ENCODE measurements around the gene PARD3B. TPM values are rescaled to one million over a fixed set of nuclear protein-coding genes. Genes with fewer than 3 reads are reported as not detected.

Gene PARD3B
- total and polyA plus RNA-seq, 2 of the 8 experiments (the other 6 are each of a cell fraction or from before 2014, with no cell fraction given), result 1.2 to 5.7 TPM

GRCh38 chr2:204550751-204551511 lies 5.7 kb downstream of the PARD3B start:
- H3K4me3 ChIP-seq (ENCODE audit: extremely low read depth in 1 of 4, insufficient read depth in 2 of 4, low read depth in 3 of 4, low read length in 4 of 4), result no peak overlapping the region
- no peak overlapping the region for H3K56ac ChIP-seq (replicated peaks; ENCODE audit: insufficient read length, low read depth, low read length)
- H3K36me3 ChIP-seq (ENCODE audit: control insufficient read depth in 2 of 4, insufficient read depth in 4 of 4, low read length in 3 of 4), result no peaks in the 10 kb centered on the region
- H2BK12ac ChIP-seq (ENCODE audit: low read depth, low read length), result peak overlapping the region; percentile 41; the same call in 1 of the 2 replicates
- no peak overlapping the region for H4K91ac ChIP-seq (replicated peaks; ENCODE audit: insufficient read length, low read length)
- H4K20me1 ChIP-seq (replicated peaks in 1 of 2; ENCODE audit: control insufficient read depth in 1 of 2, insufficient read depth in 2 of 2, low read length in 2 of 2), result peaks cover 0 to 2% of the 10 kb centered on the region in 2 experiments
- no peak for DNase-seq (ENCODE audit: low read depth in 1 of 2, low spot score in 2 of 2)
- no peaks in the 10 kb centered on the region for H3K79me1 ChIP-seq (ENCODE audit: low read depth, low read length)
- no peak overlapping the region for H3K27ac ChIP-seq (ENCODE audit: low read depth, low read length)
- no peaks in the 10 kb centered on the region for H3K9me3 ChIP-seq (ENCODE audit: insufficient read depth in 2 of 2, low read depth in 1 of 2, low read length in 1 of 2)
- CTCF ChIA-PET (ENCODE audit: partially characterized antibody), result interaction anchor here (0.9 to 1.4 kb wide), 2 partner anchors 14 to 121 kb away, joined by 3 read pairs; no protein-coding TSS in a partner anchor
- H2BK120ac ChIP-seq (replicated peaks; ENCODE audit: low read depth, low read length), result no peak overlapping the region
- WGBS, 2 experiments (ENCODE audit: extremely low coverage in 1 of 2, insufficient coverage in 1 of 2, insufficient read length in 1 of 2, insufficient replicate concordance in 2 of 2, low coverage in 1 of 2, low lambda C conversion rate in 2 of 2, missing lambda C conversion rate in 1 of 2), result 69% methylated on average over 3 of the region's 3 CpGs; no CpG with 5 or more reads in 1 of the 2 experiments
- H3K14ac ChIP-seq (ENCODE audit: insufficient read length), result no peak overlapping the region
- peaks cover 0 to 5% (median 4%) of the 10 kb centered on the region in 4 experiments; a peak in 5 of 7 replicates for H3K4me1 ChIP-seq (replicated peaks in 1 of 4; ENCODE audit: control insufficient read depth in 3 of 4, insufficient read depth in 4 of 4, low read length in 3 of 4)
- H3K27me3 ChIP-seq (replicated peaks in 1 of 4; ENCODE audit: control insufficient read depth in 3 of 4, extremely low read depth in 1 of 4, insufficient read depth in 3 of 4, low read length in 3 of 4), result peaks cover 0 to 7% (median 7%) of the 10 kb centered on the region in 4 experiments; a peak in 6 of 7 replicates
- no peak overlapping the region for H3K9ac ChIP-seq (replicated peaks in 1 of 4; ENCODE audit: extremely low read depth in 1 of 4, low read depth in 3 of 4, low read length in 3 of 4)
- TF ChIP-seq PHF8 (conservative IDR thresholded peaks at IDR 0.05; ENCODE audit: low read depth, low read length) (no peak), NRF1 (IDR thresholded peaks at IDR 0.05; ENCODE audit: low read depth, low read length) (no peak), SP1 (IDR thresholded peaks at IDR 0.05; ENCODE audit: low read depth, low read length) (no peak), RNF2 (IDR thresholded peaks at IDR 0.05; ENCODE audit: borderline replicate concordance, low read depth, low read length, missing control alignments, poor library complexity, severe bottlenecking) (no peak), POU5F1 (IDR thresholded peaks at IDR 0.05; ENCODE audit: low read depth, low read length) (no peak), EP300 (IDR thresholded peaks at IDR 0.05; ENCODE audit: borderline replicate concordance in 1 of 2, low read depth in 2 of 2, low read length in 2 of 2) (no peak), JUND (IDR thresholded peaks at IDR 0.05; ENCODE audit: low read length) (no peak)
- no peaks in the 10 kb centered on the region; the same call in 1 of the 2 replicates for H3K23me2 ChIP-seq (ENCODE audit: low read depth, low read length)
- no peaks in the 10 kb centered on the region for H3K79me2 ChIP-seq (ENCODE audit: control insufficient read depth in 1 of 2, insufficient read depth in 2 of 2, low read length in 2 of 2)
- H3K4ac ChIP-seq (replicated peaks; ENCODE audit: insufficient read length, low read depth, low read length), result no peak overlapping the region
- no peak for FAIRE-seq
- H2AFZ ChIP-seq (ENCODE audit: low read length), result no peak overlapping the region
- no peak overlapping the region for H3K4me2 ChIP-seq (ENCODE audit: insufficient read depth in 1 of 2, low read depth in 2 of 2, low read length in 2 of 2)
- POLR2A ChIA-PET (ENCODE audit: partially characterized antibody), result no interaction called here
- H4K8ac ChIP-seq (ENCODE audit: extremely low read depth, insufficient read depth, low read length), result no peak overlapping the region
- no peak overlapping the region for H2BK15ac ChIP-seq (ENCODE audit: low read length)
- no peak overlapping the region for H3K23ac ChIP-seq (ENCODE audit: insufficient read length)
- H3K18ac ChIP-seq (ENCODE audit: extremely low read depth, low read length), result no peak overlapping the region
- H2BK5ac ChIP-seq (ENCODE audit: low read depth, low read length), result no peak overlapping the region
- H2BK20ac ChIP-seq (ENCODE audit: low read length), result no peak overlapping the region
- no peak overlapping the region for H4K5ac ChIP-seq (ENCODE audit: insufficient read length, low read depth, low read length)
- no peak overlapping the region for H2AK5ac ChIP-seq (ENCODE audit: low read depth, low read length)

Data from H1 (cell line).